Omental fat pad (tissue), 4 donors: ENCODE measurements around the gene SLC8A1. TPM values are rescaled to one million over a fixed set of nuclear protein-coding genes. Genes with fewer than 3 reads are reported as not detected.

Source experiments
- ATAC-seq: fragments of 150-250 bp; one replicate; pipeline ENCODE4 v1.9.1; 2016; ENCODE audit warnings: mild to moderate bottlenecking, moderate library complexity; ENCODE audit not compliant: low FRiP score
- DNase-seq: peaks from one replicate; pipeline ENCODE4 v3.0.0-alpha.2; 2019; ENCODE audit warnings: low spot score
- CTCF ChIP-seq, 3 donors: fragments of 450-650 bp; IDR thresholded peaks; one replicate each; pipeline ENCODE4 v1.5.1; 2016 to 2017; ENCODE audit warnings: antibody characterized with exemption in 3 of 3, mild to moderate bottlenecking in 3 of 3, moderate library complexity in 2 of 3
- total RNA-seq, 4 donors: library from RNA; depleted of rRNA; stranded (reverse); fragments of >200 nt; gene quantifications; one replicate each; pipeline ENCODE4 v1.1.0, GENCODE V29; 2016

The SLC8A1 gene
- total RNA-seq, 4 donors from 2014 or later: 17.5 to 47.0 (median 30.0) TPM

GRCh38 chr2:40406485-40407289 lies 45.2 kb downstream of the SLC8A1 start:
- TF ChIP-seq CTCF (IDR thresholded peaks at IDR 0.05): no peak
- DNase-seq: no peak
- ATAC-seq: no peak

GRCh38 chr2:40405465-40405864 lies 46.4 kb downstream of the SLC8A1 start:
- TF ChIP-seq CTCF (IDR thresholded peaks at IDR 0.05): no peak
- ATAC-seq: no peak
- no peak for DNase-seq

GRCh38 chr2:40404517-40404916 lies 47.4 kb downstream of the SLC8A1 start:
- DNase-seq: no peak
- no peak for TF ChIP-seq CTCF (IDR thresholded peaks at IDR 0.05)
- ATAC-seq: no peak

- TF ChIP-seq CTCF (IDR thresholded peaks at IDR 0.05): no peak
- DNase-seq (no peak), ATAC-seq (peak; percentile 91)
Measured at GRCh38 chr2:40403233-40403836, 48.6 kb downstream of the SLC8A1 start.

GRCh38 chr2:40401896-40402295 lies 50.0 kb downstream of the SLC8A1 start:
- TF ChIP-seq CTCF (IDR thresholded peaks at IDR 0.05): no peak
- no peak for DNase-seq
- ATAC-seq: no peak

- ATAC-seq (peak; percentile 13), DNase-seq (no peak)
- no peak for TF ChIP-seq CTCF (IDR thresholded peaks at IDR 0.05)
Measured at GRCh38 chr2:40400336-40400953, 51.4 kb downstream of the SLC8A1 start.
